Duodenal mucosa (tissue), 2 donors: ENCODE results near the gene KIF6.

Experiments
- H3K27ac ChIP-seq: one replicate; pipeline ENCODE4 v1.7.0; 2013; ENCODE audit warnings: low read depth, low read length
- H3K27me3 ChIP-seq, 2 donors: one replicate each; pipeline ENCODE4 v1.7.0; 2013; ENCODE audit warnings: low read length in 2 of 2, control low read depth in 1 of 2; ENCODE audit not compliant: insufficient read depth in 2 of 2, control insufficient read depth in 1 of 2
- H3K36me3 ChIP-seq, 2 donors: one replicate each; pipeline ENCODE4 v1.7.0; 2013; ENCODE audit warnings: low read length in 2 of 2, control low read depth in 1 of 2; ENCODE audit not compliant: insufficient read depth in 2 of 2, control insufficient read depth in 1 of 2
- H3K4me1 ChIP-seq, 2 donors: one replicate each; pipeline ENCODE4 v1.7.0; 2013; ENCODE audit warnings: low read length in 2 of 2, control low read depth in 1 of 2; ENCODE audit not compliant: insufficient read depth in 2 of 2, control insufficient read depth in 1 of 2
- H3K4me3 ChIP-seq, 2 donors: one replicate each; pipeline ENCODE4 v1.7.0; 2013; ENCODE audit warnings: low read length in 2 of 2, low read depth in 1 of 2
- H3K9ac ChIP-seq, 2 donors: one replicate each; pipeline ENCODE4 v1.7.0; 2013; ENCODE audit warnings: low read length in 2 of 2, low read depth in 1 of 2
- H3K9me3 ChIP-seq, 2 donors: one replicate each; pipeline ENCODE4 v1.7.0; 2013; ENCODE audit warnings: low read length in 2 of 2, control low read depth in 1 of 2; ENCODE audit not compliant: control insufficient read depth in 1 of 2

KIF6 gene

GRCh38 chr6:39420300-39421265, 304.6 kb downstream of the KIF6 start:
- H3K9ac ChIP-seq = no peak overlapping the region

GRCh38 chr6:39419607-39420006, 305.6 kb downstream of the KIF6 start:
- H3K36me3 ChIP-seq = no peaks in the 10 kb centered on the region
- H3K9me3 ChIP-seq = no peaks in the 10 kb centered on the region
- no peak overlapping the region for H3K4me3 ChIP-seq
- H3K9ac ChIP-seq = no peak overlapping the region
- peaks cover 0 to 5% of the 10 kb centered on the region in 2 donors for H3K4me1 ChIP-seq
- H3K27me3 ChIP-seq = peaks cover 0 to 3% of the 10 kb centered on the region in 2 donors
- H3K27ac ChIP-seq = no peak overlapping the region

More at GRCh38 chr6:39420300-39421265, 304.6 kb downstream of the KIF6 start:
- H3K4me1 ChIP-seq = peaks cover 0 to 5% of the 10 kb centered on the region in 2 donors
- H3K36me3 ChIP-seq = no peaks in the 10 kb centered on the region
- H3K4me3 ChIP-seq = no peak overlapping the region
- H3K9me3 ChIP-seq = no peaks in the 10 kb centered on the region
- no peak overlapping the region for H3K27ac ChIP-seq
- H3K27me3 ChIP-seq = peaks cover 0 to 3% of the 10 kb centered on the region in 2 donors

- H3K36me3 ChIP-seq = no peaks in the 10 kb centered on the region
- H3K4me1 ChIP-seq = peaks cover 0 to 3% of the 10 kb centered on the region in 2 donors
- H3K27me3 ChIP-seq = no peaks in the 10 kb centered on the region
- no peak overlapping the region for H3K4me3 ChIP-seq
- no peaks in the 10 kb centered on the region for H3K9me3 ChIP-seq
- H3K9ac ChIP-seq = no peak overlapping the region
- no peak overlapping the region for H3K27ac ChIP-seq
These were observed 307.8 kb downstream of the KIF6 start for GRCh38 chr6:39417440-39417839.

- Histone ChIP-seq H3K4me1 (no peaks in the 10 kb centered on the region), H3K36me3 (no peaks in the 10 kb centered on the region), H3K27ac (no peak overlapping the region), H3K27me3 (no peaks in the 10 kb centered on the region), H3K4me3 (no peak overlapping the region), H3K9me3 (no peaks in the 10 kb centered on the region), H3K9ac (no peak overlapping the region)
These were observed 308.5 kb downstream of the KIF6 start for GRCh38 chr6:39416728-39417127.

- no peaks in the 10 kb centered on the region for H3K36me3 ChIP-seq
- H3K9me3 ChIP-seq = no peaks in the 10 kb centered on the region
- H3K4me1 ChIP-seq = no peaks in the 10 kb centered on the region
- no peaks in the 10 kb centered on the region for H3K27me3 ChIP-seq
- H3K9ac ChIP-seq = no peak overlapping the region
- H3K4me3 ChIP-seq = no peak overlapping the region
- no peak overlapping the region for H3K27ac ChIP-seq
These were observed 309.2 kb downstream of the KIF6 start for GRCh38 chr6:39416026-39416425.

GRCh38 chr6:39415482-39415881, 309.7 kb downstream of the KIF6 start:
- no peaks in the 10 kb centered on the region for H3K9me3 ChIP-seq
- H3K4me1 ChIP-seq = no peaks in the 10 kb centered on the region
- no peak overlapping the region for H3K9ac ChIP-seq
- no peaks in the 10 kb centered on the region for H3K27me3 ChIP-seq
- no peaks in the 10 kb centered on the region for H3K36me3 ChIP-seq
- H3K4me3 ChIP-seq = no peak overlapping the region
- H3K27ac ChIP-seq = no peak overlapping the region

- Histone ChIP-seq H3K9ac (no peak overlapping the region), H3K9me3 (no peaks in the 10 kb centered on the region), H3K27ac (no peak overlapping the region), H3K4me1 (no peaks in the 10 kb centered on the region), H3K36me3 (no peaks in the 10 kb centered on the region), H3K4me3 (no peak overlapping the region), H3K27me3 (no peaks in the 10 kb centered on the region)
These were observed 313.7 kb downstream of the KIF6 start for GRCh38 chr6:39411465-39411864.

GRCh38 chr6:39411001-39411400, 314.2 kb downstream of the KIF6 start:
- Histone ChIP-seq H3K27me3 (no peaks in the 10 kb centered on the region), H3K27ac (no peak overlapping the region), H3K9ac (no peak overlapping the region), H3K4me3 (no peak overlapping the region), H3K9me3 (no peaks in the 10 kb centered on the region), H3K36me3 (no peaks in the 10 kb centered on the region), H3K4me1 (no peaks in the 10 kb centered on the region)

- no peak overlapping the region for H3K27ac ChIP-seq
These were observed 315.3 kb downstream of the KIF6 start for GRCh38 chr6:39409889-39410288.

GRCh38 chr6:39407446-39407993, 317.7 kb downstream of the KIF6 start:
- no peaks in the 10 kb centered on the region for H3K27me3 ChIP-seq
- no peaks in the 10 kb centered on the region for H3K4me1 ChIP-seq
- no peaks in the 10 kb centered on the region for H3K9me3 ChIP-seq
- H3K27ac ChIP-seq = no peak overlapping the region
- H3K4me3 ChIP-seq = no peak overlapping the region
- H3K36me3 ChIP-seq = no peaks in the 10 kb centered on the region
- no peak overlapping the region for H3K9ac ChIP-seq

More at GRCh38 chr6:39409889-39410288, 315.3 kb downstream of the KIF6 start:
- H3K9ac ChIP-seq = no peak overlapping the region
- no peaks in the 10 kb centered on the region for H3K4me1 ChIP-seq
- H3K4me3 ChIP-seq = no peak overlapping the region
- no peaks in the 10 kb centered on the region for H3K9me3 ChIP-seq
- H3K36me3 ChIP-seq = no peaks in the 10 kb centered on the region
- no peaks in the 10 kb centered on the region for H3K27me3 ChIP-seq
